ENCODE data around the gene PNMA6E.

The PNMA6E gene

GRCh38 chrX:153401133-153401764 is at the start of gene PNMA6E:
Gene PNMA6E (minus strand): TSS chrX:153401350. CDS start chrX:153398849, 2,501 bp downstream.
- no peak for DNase-seq

- no peak for DNase-seq
Measured at GRCh38 chrX:153450949-153451277, 49.8 kb upstream of the PNMA6E start.

GRCh38 chrX:153450114-153450948 is 49.2 kb upstream of the PNMA6E start:
- DNase-seq, result no peak

GRCh38 chrX:153449368-153450113 is 48.4 kb upstream of the PNMA6E start:
- DNase-seq, result no peak

GRCh38 chrX:153448556-153449367 is 47.6 kb upstream of the PNMA6E start:
- DNase-seq, result no peak

- DNase-seq, result no peak
Measured at GRCh38 chrX:153447581-153447960, 46.4 kb upstream of the PNMA6E start.

GRCh38 chrX:153446950-153447580 is 45.9 kb upstream of the PNMA6E start:
- no peak for DNase-seq

- no peak for DNase-seq
Measured at GRCh38 chrX:153446636-153446936, 45.4 kb upstream of the PNMA6E start.

GRCh38 chrX:153445856-153446635 is 44.9 kb upstream of the PNMA6E start, which contains the start of gene TREX2:
Gene TREX2 (minus strand): TSS chrX:153446056. CDS start chrX:153445430, 626 bp downstream.
- DNase-seq, result no peak

- DNase-seq, result no peak
Measured at GRCh38 chrX:153445106-153445855, 44.1 kb upstream of the PNMA6E start.

GRCh38 chrX:153444333-153445011 is 43.3 kb upstream of the PNMA6E start:
- DNase-seq, result no peak

GRCh38 chrX:153443476-153444332 is 42.6 kb upstream of the PNMA6E start:
- DNase-seq, result no peak

- no peak for DNase-seq
Measured at GRCh38 chrX:153442463-153442862, 41.3 kb upstream of the PNMA6E start.

GRCh38 chrX:153441981-153442380 is 40.8 kb upstream of the PNMA6E start:
- no peak for DNase-seq

GRCh38 chrX:153441296-153441695 is 40.1 kb upstream of the PNMA6E start:
- DNase-seq, result no peak

GRCh38 chrX:153440556-153441135 is 39.5 kb upstream of the PNMA6E start:
- no peak for DNase-seq

- DNase-seq, result no peak
Measured at GRCh38 chrX:153439977-153440376, 38.8 kb upstream of the PNMA6E start.

GRCh38 chrX:153438532-153438931 is 37.4 kb upstream of the PNMA6E start:
- DNase-seq, result no peak

GRCh38 chrX:153435845-153436244 is 34.7 kb upstream of the PNMA6E start:
- no peak for DNase-seq
